HUES64 (cell line): ENCODE results near the gene CIAO2B.
"Not testable (repeated sequence)": the region's sequence is repeated elsewhere in the genome, so short reads cannot be mapped to it uniquely, and the experiment has no call there.

Experiments
- H3K27ac ChIP-seq: 2 replicates; pipeline ENCODE4 v1.7.0; 2013; ENCODE audit warnings: low read depth, low read length, inconsistent platforms
- H3K27me3 ChIP-seq: 2 replicates; pipeline ENCODE4 v1.6.1; 2013; ENCODE audit warnings: mild to moderate bottlenecking, low read length; ENCODE audit not compliant: insufficient read depth
- H3K36me3 ChIP-seq: 2 replicates; pipeline ENCODE4 v1.6.1; 2013; ENCODE audit warnings: mild to moderate bottlenecking, low read length; ENCODE audit not compliant: insufficient read depth
- H3K4me1 ChIP-seq: 2 replicates; pipeline ENCODE4 v1.6.1; 2013; ENCODE audit warnings: mild to moderate bottlenecking, low read length, moderate library complexity; ENCODE audit not compliant: insufficient read depth
- H3K4me3 ChIP-seq: 2 replicates; pipeline ENCODE4 v1.5.1; 2013; ENCODE audit warnings: mild to moderate bottlenecking, low read length, moderate library complexity
- H3K9ac ChIP-seq: 2 replicates; pipeline ENCODE4 v1.6.1; 2013; ENCODE audit warnings: mild to moderate bottlenecking, low read depth, low read length
- H3K9me3 ChIP-seq: 2 replicates; pipeline ENCODE4 v1.6.1; 2013; ENCODE audit warnings: low read depth, low read length; ENCODE audit not compliant: insufficient read depth
- WGBS: fragments of 150-250, 120-280 bp; methylation state at CpG from one replicate; pipeline ENCODE4 v1.1.7; 2013; ENCODE audit warnings: missing lambda C conversion rate; 5-methylcytosine and 5-hydroxymethylcytosine counted together

The CIAO2B gene

GRCh38 chr16:66970775-66971720, 36.8 kb upstream of the CIAO2B start:
- Histone ChIP-seq H3K4me1 (no peaks in the 10 kb centered on the region), H3K9ac (no peak overlapping the region), H3K27ac (no peak overlapping the region), H3K9me3 (no peaks in the 10 kb centered on the region), H3K36me3 (no peaks in the 10 kb centered on the region), H3K27me3 (no peaks in the 10 kb centered on the region), H3K4me3 (no peak overlapping the region)
- WGBS: 89% methylated on average over 10 of the region's 10 CpGs

DNA sequence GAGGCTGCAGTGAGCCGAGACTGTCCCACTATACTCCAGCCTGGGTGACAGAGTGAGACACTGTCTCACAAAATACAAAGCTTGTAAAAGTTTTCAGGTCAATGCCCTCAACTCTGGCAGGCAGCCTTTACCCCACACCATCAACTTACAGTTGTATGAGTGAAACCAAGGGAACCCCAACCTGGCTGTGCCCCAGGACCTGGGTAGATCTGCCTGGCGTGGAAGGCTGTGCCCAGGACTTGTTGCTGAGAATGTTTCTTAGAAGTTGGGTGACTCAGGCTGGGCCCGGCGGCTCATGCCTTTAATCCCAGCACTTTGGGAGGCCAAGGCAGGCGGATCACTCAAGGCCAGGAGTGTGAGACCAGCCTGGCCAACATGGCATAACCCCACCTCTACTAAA, 34.6 kb upstream of the CIAO2B start:
- Histone ChIP-seq H3K9me3 (no peaks in the 10 kb centered on the region), H3K9ac (no peak overlapping the region), H3K27me3 (no peaks in the 10 kb centered on the region), H3K4me3 (no peak overlapping the region), H3K27ac (no peak overlapping the region), H3K36me3 (no peaks in the 10 kb centered on the region), H3K4me1 (no peaks in the 10 kb centered on the region)
- WGBS: 86% methylated on average over 5 of the region's 5 CpGs

DNA sequence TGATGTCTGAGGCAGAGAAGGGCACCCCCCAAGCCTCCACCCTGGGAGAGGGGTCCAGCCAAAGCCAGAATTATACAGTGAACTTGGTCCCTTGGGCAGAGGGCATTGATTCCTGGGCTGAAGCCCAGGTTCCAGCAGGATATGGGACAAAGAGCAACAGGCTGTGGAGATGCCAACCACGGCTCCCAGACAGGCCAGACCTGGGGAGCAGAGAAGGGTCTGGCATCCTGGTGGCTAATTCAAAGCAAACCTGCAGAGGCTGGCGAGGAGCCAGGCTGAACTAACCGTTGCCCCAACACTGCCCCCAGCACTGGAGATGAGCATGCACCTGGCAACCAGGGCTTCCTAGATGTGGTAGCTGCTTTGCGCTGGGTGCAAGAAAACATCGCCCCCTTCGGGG, 29.8 kb upstream of the CIAO2B start:
- Histone ChIP-seq H3K4me1 (no peaks in the 10 kb centered on the region), H3K27me3 (no peaks in the 10 kb centered on the region; the same call in 1 of the 2 replicates), H3K36me3 (no peaks in the 10 kb centered on the region), H3K9ac (no peak overlapping the region), H3K4me3 (no peak overlapping the region), H3K9me3 (no peaks in the 10 kb centered on the region), H3K27ac (no peak overlapping the region)
- 94% methylated on average over 6 of the region's 6 CpGs for WGBS

- Histone ChIP-seq H3K27ac (no peak overlapping the region), H3K4me1 (no peaks in the 10 kb centered on the region), H3K9me3 (no peaks in the 10 kb centered on the region), H3K36me3 (no peaks in the 10 kb centered on the region), H3K27me3 (no peaks in the 10 kb centered on the region; the same call in 1 of the 2 replicates), H3K9ac (no peak overlapping the region), H3K4me3 (no peak overlapping the region)
- WGBS: 90% methylated on average over 5 of the region's 5 CpGs
Observed at GRCh38 chr16:66961914-66962313, 27.7 kb upstream of the CIAO2B start.

DNA sequence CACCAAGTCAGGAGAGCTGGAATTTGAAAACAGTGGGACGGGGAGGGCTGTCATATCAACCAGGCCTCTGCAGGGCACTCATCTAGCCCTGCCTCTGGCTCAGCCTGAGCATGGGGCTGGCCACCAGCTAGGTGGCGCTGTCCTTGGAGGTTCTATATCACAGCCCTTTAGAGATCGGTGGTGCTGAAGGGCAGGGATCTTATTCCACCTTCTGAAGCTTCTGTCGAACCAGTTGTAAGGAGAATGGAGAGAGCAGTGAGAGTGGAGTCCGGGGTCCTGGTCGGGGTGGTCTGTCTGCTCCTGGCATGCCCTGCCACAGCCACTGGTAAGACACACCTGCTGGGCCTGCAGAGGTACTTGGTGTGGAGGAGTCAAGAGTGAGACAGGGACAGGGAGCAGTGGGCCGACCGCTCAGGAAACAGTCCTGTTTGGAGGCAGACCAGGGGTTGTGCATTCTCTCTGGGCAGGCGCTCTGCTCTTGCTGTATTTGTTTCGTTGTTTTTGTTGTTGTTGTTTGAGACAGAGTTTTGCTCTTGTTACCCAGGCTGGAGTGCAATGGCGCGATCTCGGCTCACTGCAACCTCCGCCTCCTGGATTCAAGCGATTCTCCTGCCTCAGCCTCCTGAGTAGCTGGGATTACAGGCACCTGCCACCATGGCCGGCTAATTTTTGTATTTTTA, 27.0 kb upstream of the CIAO2B start, which contains the start of gene CES3:
CES3 (plus strand) TSS at position 202 of the 680 bp plus-strand sequence; CDS start at position 244, 42 bp downstream.
- no peaks in the 10 kb centered on the region for H3K36me3 ChIP-seq
- no peak within 1 kb of the TSS for H3K27ac ChIP-seq
- no peaks in the 10 kb centered on the region for H3K9me3 ChIP-seq
- H3K27me3 ChIP-seq: no peaks in the 10 kb centered on the region; the same call in 1 of the 2 replicates
- H3K4me1 ChIP-seq: no peaks in the 10 kb centered on the region
- no peak within 1 kb of the TSS for H3K9ac ChIP-seq
- H3K4me3 ChIP-seq: peak within 1 kb of the TSS; percentile 48
- 63% methylated on average over 16 of the region's 16 CpGs for WGBS

DNA sequence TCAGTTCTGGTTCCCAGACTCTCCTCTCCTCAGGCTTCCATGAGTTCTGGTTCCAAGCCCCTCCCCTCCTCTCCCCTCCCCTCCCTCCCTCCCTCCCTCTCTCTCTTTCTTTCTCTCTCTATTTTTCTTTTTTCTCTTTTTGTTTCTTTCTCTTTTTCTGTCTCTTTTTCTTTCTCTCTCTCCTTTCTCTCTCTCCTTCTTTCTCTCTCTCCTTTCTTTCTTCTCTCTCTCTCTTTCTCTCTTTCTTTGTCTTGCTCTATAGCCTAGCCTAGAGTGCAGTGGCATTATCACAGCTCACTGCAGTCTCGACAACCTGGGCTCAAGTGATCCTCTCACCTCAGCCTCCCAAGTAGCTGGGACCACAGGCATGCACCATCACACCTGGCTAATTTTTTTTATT, 26.1 kb upstream of the CIAO2B start:
- Histone ChIP-seq H3K4me1 (no peaks in the 10 kb centered on the region), H3K9ac (no peak overlapping the region)
- WGBS: 98% methylated on average over 1 of the region's 1 CpG

GRCh38 chr16:66959704-66960161, 25.5 kb upstream of the CIAO2B start:
- H3K4me3 ChIP-seq: no peak overlapping the region
- 87% methylated on average over 5 of the region's 5 CpGs for WGBS
- H3K9me3 ChIP-seq: no peaks in the 10 kb centered on the region
- H3K27ac ChIP-seq: no peak overlapping the region
- no peaks in the 10 kb centered on the region for H3K4me1 ChIP-seq
- no peaks in the 10 kb centered on the region; the same call in 1 of the 2 replicates for H3K27me3 ChIP-seq
- no peak overlapping the region for H3K9ac ChIP-seq
- H3K36me3 ChIP-seq: no peaks in the 10 kb centered on the region

More for the DNA sequence above, 26.1 kb upstream of the CIAO2B start:
- H3K36me3 ChIP-seq: no peaks in the 10 kb centered on the region
- no peaks in the 10 kb centered on the region; the same call in 1 of the 2 replicates for H3K27me3 ChIP-seq
- H3K9me3 ChIP-seq: no peaks in the 10 kb centered on the region
- no peak overlapping the region for H3K27ac ChIP-seq
- H3K4me3 ChIP-seq: no peak overlapping the region

- Histone ChIP-seq H3K27me3 (no peaks in the 10 kb centered on the region; the same call in 1 of the 2 replicates), H3K9ac (no peak overlapping the region), H3K4me3 (no peak overlapping the region), H3K9me3 (no peaks in the 10 kb centered on the region), H3K27ac (no peak overlapping the region), H3K36me3 (no peaks in the 10 kb centered on the region), H3K4me1 (no peaks in the 10 kb centered on the region)
- 83% methylated on average over 7 of the region's 7 CpGs for WGBS
Observed at GRCh38 chr16:66958857-66959703, 24.9 kb upstream of the CIAO2B start.

GRCh38 chr16:66956154-66956457, 21.9 kb upstream of the CIAO2B start:
- H3K9me3 ChIP-seq, H3K9ac ChIP-seq, H3K4me1 ChIP-seq, H3K27me3 ChIP-seq, H3K27ac ChIP-seq, H3K4me3 ChIP-seq, H3K36me3 ChIP-seq: not testable (repeated sequence)
- WGBS: no CpG with 5 or more reads among the region's 1 CpG

DNA sequence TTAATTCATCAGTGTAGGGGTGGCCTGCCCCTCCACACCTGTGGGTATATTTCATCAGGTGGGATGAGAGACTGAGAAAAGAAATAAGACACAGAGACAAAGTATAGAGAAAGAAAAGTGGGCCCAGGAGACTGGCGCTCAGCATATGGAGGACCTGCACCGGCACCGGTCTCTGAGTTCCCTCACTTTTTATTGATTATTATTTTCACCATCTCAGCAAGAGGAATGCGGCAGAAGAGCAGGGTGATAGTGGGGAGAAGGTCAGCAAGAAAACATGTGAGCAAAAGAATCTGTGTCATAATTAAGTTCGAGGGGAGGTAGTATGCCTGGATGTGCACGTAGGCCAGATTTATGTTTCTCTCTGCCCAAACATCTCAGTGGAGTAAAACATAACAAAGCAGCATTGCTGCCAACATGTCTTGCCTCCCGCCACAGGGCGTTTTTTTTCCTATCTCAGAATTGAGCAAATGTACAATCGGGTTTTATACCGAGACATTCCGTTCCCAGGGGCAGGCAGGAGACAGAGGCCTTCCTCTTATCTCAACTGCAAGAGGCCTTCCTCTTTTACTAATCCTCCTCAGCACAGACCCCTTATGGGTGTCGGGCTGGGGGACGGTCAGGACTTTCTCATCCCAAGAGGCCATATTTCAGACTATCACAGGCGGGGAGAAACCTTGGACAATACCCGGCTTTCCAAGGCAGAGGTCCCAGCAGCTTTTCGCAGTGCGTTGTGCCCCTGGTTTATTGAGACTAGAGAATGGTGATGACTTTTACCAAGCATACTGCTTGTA, 21.4 kb upstream of the CIAO2B start:
- not testable (repeated sequence) for H3K36me3 ChIP-seq, H3K27me3 ChIP-seq, H3K4me3 ChIP-seq, H3K9ac ChIP-seq, H3K27ac ChIP-seq, H3K4me1 ChIP-seq, H3K9me3 ChIP-seq
- WGBS: 91% methylated on average over 15 of the region's 17 CpGs
